Measurements from ENCODE around the gene PSMA5.

PSMA5 gene

GRCh38 chr1:109361649-109362048 is 64.6 kb downstream of the PSMA5 start:
- no peak for DNase-seq

- no peak for DNase-seq
Measured at GRCh38 chr1:109361069-109361468, 65.2 kb downstream of the PSMA5 start.

DNA sequence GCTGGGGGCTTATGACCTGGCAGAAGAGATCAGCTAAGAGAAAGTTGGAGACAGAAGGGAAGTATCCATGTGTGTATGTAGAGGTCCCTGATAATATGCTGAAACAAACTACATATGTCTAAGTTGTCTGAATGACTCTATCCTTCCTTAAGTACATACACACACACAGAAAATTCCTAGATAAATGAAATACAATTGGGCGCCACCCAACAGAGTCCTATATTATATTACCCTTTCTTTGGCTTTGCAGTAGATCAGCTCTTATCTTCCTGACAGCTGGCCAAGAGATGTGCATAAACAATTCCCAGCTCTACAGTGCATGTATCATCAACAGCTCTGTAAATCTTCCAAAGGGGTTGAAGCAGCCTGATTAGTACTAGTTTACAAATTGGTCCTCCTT is 68.6 kb downstream of the PSMA5 start:
- no peak for DNase-seq

DNA sequence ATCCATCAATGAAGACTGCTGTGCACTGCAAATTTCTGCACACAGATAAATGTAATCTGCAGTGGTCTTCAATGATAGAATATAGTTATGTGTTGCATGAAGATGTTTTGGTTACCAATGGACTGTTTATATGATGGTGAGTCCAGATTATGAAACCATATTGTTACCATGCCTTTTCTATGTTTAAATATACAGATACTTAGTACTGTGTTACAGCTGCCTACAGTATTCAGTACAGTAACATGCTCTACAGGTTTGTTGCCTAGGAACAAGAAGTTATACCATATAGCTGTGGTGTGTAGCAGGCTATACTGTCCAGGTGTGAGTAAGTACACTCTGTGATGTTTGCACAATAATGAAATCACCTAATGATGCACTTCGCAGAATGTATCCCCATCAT is 69.3 kb downstream of the PSMA5 start:
- DNase-seq: no peak

GRCh38 chr1:109356505-109356904 is 69.7 kb downstream of the PSMA5 start:
- no peak for DNase-seq

GRCh38 chr1:109354929-109355328 is 71.3 kb downstream of the PSMA5 start:
- no peak for DNase-seq

- DNase-seq: no peak
Measured at GRCh38 chr1:109351457-109351856, 74.8 kb downstream of the PSMA5 start.

DNA sequence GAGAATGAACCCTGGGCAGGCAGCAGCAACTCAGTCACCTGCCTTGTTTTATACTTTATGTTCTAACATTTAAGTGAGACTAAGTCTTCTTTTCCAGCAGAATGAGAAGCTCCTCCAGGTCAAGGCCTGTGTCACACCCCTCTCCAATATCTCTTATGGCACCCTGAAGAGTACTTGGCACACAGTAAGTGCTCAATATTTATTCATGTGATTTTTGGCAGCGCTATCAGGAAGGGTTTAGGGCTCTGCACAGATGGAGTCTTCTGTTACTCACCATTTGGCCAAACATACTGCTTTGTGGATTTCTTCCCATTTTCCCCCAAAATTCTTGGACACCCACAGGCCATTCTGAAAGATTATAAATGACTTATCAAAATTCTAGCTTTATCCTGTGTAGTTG is 75.6 kb downstream of the PSMA5 start:
- no peak for DNase-seq

- DNase-seq: no peak
Measured at GRCh38 chr1:109350182-109350581, 76.1 kb downstream of the PSMA5 start.
